GM12801 (cell line): Measurements from ENCODE around the gene ZNF747.

Experiments used
- TF ChIP-seq, protein P1 (sequence below): IDR thresholded peaks from one replicate; pipeline ENCODE4 v1.5.1; 2011; ENCODE audit warnings: control low read depth; ENCODE audit not compliant: insufficient read length; ENCODE audit errors: extremely low read depth

ZNF747 gene

DNA sequence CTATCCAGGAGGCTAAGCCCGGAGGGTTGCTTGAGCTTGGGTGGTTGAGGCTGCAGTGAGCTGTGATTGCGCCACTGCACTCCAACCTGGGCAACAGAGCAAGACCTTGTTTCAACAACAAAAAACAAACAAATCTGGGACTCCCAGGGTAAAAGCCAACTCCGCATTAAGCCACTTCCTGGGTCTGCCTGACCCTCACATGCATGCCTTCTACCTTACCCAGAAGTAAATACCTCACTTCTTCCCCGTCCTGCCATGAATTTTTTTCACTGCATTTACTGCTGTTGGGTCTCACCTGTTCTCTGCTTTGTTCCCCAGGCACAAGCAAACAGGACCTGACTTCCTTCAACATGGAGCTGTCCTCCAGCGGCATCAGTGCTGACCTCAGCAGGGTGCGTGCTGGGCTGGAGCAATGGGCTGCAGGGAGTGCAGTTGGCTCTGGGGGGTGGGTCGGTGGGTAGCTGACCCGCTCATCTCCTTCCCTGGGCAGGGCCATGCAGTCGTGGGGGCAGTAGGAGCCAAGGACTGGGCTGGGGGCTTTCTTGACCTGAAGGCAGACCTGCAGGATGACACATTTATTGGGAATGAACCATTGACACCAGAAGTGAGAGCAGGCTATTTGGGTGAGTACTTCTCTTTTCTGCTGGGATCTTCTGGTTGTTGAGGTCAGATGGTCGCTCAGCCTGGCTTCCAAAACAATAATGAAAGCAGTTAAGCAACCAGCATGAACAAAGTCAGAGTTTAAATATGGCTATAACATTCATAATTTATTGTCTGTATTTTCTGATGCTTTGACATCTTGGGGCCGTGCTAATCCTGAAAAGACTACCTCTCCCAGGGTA is 45.7 kb downstream of the ZNF747 start:
- TF ChIP-seq, protein P1, sequence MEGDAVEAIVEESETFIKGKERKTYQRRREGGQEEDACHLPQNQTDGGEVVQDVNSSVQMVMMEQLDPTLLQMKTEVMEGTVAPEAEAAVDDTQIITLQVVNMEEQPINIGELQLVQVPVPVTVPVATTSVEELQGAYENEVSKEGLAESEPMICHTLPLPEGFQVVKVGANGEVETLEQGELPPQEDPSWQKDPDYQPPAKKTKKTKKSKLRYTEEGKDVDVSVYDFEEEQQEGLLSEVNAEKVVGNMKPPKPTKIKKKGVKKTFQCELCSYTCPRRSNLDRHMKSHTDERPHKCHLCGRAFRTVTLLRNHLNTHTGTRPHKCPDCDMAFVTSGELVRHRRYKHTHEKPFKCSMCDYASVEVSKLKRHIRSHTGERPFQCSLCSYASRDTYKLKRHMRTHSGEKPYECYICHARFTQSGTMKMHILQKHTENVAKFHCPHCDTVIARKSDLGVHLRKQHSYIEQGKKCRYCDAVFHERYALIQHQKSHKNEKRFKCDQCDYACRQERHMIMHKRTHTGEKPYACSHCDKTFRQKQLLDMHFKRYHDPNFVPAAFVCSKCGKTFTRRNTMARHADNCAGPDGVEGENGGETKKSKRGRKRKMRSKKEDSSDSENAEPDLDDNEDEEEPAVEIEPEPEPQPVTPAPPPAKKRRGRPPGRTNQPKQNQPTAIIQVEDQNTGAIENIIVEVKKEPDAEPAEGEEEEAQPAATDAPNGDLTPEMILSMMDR: no peak

DNA sequence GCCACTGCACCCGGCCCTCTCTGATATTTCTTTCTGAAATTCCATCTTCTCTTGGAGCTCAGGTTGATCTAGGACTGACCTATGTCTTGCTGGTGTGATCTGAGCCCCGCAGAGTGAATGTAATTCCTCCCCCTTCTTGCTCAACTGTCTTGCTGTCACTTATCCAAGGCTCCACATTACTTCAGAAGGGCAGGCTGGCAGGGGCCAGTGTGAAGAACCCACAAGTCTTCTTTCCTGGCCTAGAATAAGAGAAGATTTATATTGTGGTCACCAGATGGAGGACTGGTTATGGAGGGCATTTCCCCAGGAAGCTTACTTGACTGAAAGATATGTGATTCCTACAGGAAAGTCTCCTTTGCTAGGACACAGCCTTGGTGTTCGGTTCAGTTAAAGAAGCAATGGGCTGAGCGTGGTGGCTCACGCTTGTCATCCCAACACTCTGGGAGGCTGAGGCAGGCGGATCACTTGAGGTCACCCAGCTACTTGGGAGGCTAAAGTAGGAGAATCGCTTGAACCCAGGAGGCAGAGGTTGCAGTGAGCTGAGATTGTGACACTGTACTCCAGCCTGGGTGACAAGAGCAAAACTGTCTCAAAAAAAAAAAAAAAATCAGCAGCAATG is 48.7 kb downstream of the ZNF747 start:
- TF ChIP-seq, protein P1: no peak

DNA sequence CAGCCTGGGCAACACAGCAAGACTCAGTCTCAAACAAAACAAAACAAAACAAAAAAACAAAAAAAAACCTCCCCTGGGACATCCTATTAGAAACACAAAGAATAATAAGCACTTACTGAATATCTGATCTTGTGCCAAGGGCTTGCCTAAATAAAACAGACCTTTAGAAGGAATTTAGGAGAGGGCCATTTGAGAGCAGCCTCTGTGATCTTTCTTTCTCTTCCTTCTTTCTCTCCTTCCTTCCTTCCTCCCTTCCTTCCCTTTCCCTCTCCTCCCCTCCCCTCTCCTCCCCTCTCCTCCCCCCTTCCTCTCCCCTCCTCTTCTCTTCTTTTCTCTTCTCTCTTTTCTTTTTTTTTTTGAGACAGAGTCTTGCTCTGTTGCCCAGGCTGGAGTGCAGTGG is 49.8 kb downstream of the ZNF747 start:
- TF ChIP-seq, protein P1: no peak

DNA sequence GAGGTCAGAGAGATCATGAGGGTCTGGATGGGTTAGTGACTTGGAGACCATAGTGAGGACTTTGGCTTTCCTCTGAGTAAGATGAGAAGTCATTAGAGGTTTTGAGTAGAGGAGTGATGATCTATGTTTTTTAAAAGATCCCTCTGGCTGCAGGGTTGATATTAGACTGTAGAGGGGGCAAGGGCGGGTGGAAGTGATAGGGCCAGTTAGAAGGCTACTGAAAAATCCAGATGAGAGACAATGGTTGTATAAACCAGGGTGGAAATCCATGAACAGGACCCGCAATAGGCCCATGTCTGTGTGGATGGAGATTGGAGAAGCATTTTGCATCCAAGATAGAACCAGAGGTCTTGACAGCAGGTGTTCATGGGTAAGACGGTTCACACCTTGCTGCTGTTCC is 52.3 kb downstream of the ZNF747 start:
- TF ChIP-seq, protein P1: no peak

DNA sequence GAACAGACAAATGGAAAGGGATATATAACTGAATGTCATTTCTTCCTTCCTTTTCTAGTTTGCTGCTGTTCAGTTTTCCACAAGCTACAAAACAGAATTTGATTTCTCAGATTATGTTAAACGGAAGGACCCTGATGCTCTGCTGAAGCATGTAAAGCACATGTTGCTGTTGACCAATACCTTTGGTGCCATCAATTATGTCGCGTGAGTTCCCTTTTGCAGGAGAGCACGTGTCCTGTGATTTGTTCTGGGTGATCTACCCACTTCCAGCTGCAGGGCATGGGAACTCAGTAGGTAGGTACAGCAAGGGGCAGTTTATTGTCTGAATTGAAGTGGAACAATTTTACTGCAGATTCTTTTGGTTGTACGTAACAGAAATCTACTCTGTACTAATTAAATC is 53.3 kb downstream of the ZNF747 start:
- TF ChIP-seq, protein P1: no peak
